GM10266 (cell line): ENCODE results near the gene FSTL4.
"Not testable (repeated sequence)": the region's sequence is repeated elsewhere in the genome, so short reads cannot be mapped to it uniquely, and the experiment has no call there.

Experiments
- DNase-seq: peaks from one replicate; pipeline ENCODE4 v3.0.0; 2012; ENCODE audit errors: extremely low spot score
- CTCF ChIP-seq: IDR thresholded peaks from 2 replicates; pipeline ENCODE4 v1.5.1; 2012; ENCODE audit warnings: mild to moderate bottlenecking, low read depth; ENCODE audit not compliant: control insufficient read depth, insufficient read depth; ENCODE audit errors: missing control alignments

The FSTL4 gene

DNA sequence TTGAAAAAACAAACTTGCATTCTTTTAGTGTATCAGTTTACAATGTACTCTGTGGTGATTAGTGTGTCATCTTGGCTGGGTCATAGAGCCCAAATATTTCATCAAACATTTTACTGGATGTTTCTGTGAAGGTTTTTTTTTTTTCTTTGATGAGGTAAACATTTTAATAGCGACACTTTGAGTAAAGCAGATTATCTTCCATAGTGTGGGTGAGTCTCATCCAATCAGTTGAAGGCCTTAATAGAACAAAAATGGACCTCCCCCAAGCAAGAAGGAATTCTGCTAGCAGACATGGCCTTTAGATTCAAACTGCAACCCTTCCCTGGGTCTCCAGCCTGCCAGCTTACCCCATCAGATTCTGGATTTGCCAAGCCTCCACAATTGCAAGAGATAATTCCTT, 72.5 kb downstream of the FSTL4 start:
- no peak for TF ChIP-seq CTCF
- DNase-seq, result no peak

GRCh38 chr5:133538718-133539117, 73.6 kb downstream of the FSTL4 start:
- TF ChIP-seq CTCF, result no peak
- no peak for DNase-seq

DNA sequence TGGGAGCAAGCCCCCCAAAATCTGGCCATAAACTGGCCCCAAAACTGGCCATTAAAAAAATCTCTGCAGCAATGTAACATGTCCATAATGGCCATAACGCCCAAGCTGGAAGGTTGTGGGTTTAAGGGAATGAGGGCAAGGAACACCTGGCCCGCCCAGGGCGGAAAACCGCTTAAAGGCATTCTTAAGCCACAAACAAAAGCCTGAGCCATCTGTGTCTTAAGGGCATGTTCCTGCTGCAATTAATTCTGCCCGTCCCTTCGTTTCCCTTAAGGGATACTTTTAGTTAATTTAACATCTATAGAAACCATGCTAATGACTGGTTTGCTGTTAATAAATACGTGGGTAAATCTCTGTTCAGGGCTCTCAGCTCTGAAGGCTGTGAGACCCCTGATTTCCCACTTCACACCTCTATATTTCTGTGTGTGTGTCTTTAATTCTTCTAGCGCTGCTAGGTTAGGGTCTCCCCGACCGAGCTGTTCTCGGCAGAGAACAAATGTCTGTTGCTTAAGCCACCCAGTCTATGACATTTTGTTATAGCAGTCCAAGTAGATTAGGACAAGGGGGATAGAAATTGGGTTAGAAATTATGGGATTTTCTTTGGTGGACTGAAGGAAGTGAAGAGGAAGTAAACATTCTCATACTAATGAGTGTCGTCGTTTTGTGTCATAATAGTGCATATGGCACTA, 77.0 kb downstream of the FSTL4 start:
- DNase-seq, result not testable (repeated sequence)

DNA sequence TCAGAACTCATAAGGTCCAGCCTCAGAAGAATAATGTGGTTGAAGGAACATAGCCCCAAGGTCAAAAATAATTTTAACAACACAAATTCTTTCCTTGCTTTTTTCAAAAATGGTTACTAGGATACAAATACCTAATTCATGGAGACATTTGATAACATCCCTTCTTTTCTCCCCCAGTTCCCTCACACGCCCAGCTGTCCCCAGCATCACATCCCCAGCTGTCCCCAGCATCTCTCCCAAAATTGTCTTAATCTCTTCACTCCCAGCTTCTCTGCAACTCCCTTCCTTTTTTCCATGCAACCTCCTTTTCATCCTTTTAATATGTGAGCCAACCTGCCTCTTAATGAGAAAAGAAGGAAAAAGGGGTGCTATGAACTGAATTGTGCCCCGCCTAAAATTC, 77.8 kb downstream of the FSTL4 start:
- no peak for TF ChIP-seq CTCF
- DNase-seq, result no peak

GRCh38 chr5:133533541-133533940, 78.8 kb downstream of the FSTL4 start:
- no peak for TF ChIP-seq CTCF
- no peak for DNase-seq

DNA sequence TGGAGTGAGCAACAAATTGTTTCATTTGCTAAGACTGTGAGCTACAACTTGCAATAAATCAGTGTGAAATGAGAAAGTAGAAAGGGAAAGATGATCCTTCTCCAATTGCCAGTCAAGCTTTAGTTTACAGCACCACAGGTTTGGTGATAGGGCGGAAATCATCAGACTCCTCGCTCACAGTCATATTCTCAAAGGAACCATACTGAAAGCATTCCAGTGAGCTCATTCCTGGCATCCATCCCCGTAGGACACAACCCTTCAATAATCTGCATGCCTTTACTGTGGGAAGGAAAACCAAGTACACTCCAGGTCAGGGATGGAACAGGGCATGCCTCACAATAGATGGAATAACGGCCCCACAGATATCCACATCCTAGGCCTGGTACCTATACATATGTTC, 80.7 kb downstream of the FSTL4 start:
- DNase-seq, result no peak
- TF ChIP-seq CTCF, result no peak

- TF ChIP-seq CTCF, result peak; percentile 29
- peak; percentile 39 for DNase-seq
Observed at GRCh38 chr5:133531178-133531577, 81.2 kb downstream of the FSTL4 start.

DNA sequence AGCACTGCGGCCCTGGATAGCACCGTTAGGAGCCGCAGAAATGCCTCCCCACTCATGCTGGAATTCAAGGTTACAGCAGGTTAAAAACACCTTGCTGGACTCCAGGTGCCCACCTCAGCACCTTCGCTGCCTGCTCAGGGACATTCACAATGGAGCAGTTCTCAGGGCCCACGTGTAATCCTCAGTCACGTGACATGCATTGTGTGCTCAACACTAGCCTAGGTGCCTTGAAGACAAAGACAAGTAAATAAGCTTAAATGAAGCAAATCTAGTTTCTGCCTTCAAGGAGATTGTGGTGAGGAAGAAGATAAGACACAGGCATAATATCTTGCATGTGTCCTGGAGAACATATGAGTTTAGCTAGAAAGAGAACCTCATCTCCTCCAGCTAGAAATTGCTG, 82.1 kb downstream of the FSTL4 start:
- no peak for DNase-seq
- TF ChIP-seq CTCF, result no peak
